Measurements from ENCODE around the gene CDYL2. TPM values are rescaled to one million over a fixed set of nuclear protein-coding genes. Genes with fewer than 3 reads are reported as not detected.
A peak's percentile ranks its signal among the peaks of the same experiment; 100 is the strongest.

CDYL2 gene
- total RNA-seq (1 to 10 TPM; 1.8 to 8.6 (median 3.6) TPM), polyA plus RNA-seq (1 to 10 TPM in 1 of 2 donors, under 1 TPM in 1; 0.80 to 1.4 TPM)
- long read RNA-seq, donor 1, full-length matches to known transcripts: 1 of 1 reads
- long read RNA-seq, donor 1, partial matches to known transcripts: 0 of 1 reads
- long read RNA-seq, donor 1, other reads (novel, unspliced or antisense): 0 of 1 reads
- long read RNA-seq, donor 2, full-length matches to known transcripts: 2 of 5 reads
- long read RNA-seq, donor 2, partial matches to known transcripts: 0 of 5 reads
- long read RNA-seq, donor 2, other reads (novel, unspliced or antisense): 3 of 5 reads
- long read RNA-seq, donor 3, full-length matches to known transcripts: 1 of 2 reads
- long read RNA-seq, donor 3, partial matches to known transcripts: 0 of 2 reads
- long read RNA-seq, donor 3, other reads (novel, unspliced or antisense): 1 of 2 reads

GRCh38 chr16:80804526-80805383 is at the start of gene CDYL2:
Gene CDYL2, minus strand, starts transcription at chr16:80804598. Its CDS starts 425 bp downstream, at chr16:80804173.
- peaks cover 0 to 31% (median 0%) of the 10 kb centered on the region in 12 donors for H3K4me1 ChIP-seq
- peaks cover 0 to 3% (median 0%) of the 10 kb centered on the region in 9 donors for H3K27me3 ChIP-seq
- H3K4me3 ChIP-seq: peak within 1 kb of the TSS; percentile 34 to 82 (median 64)
- TF ChIP-seq POLR2A (IDR thresholded peaks at IDR 0.05): no peak
- no peak for TF ChIP-seq CTCF (IDR thresholded peaks at IDR 0.05)
- WGBS, 4 donors: 6 to 44% (median 8%) methylated on average over 8 to 63 of the region's 63 CpGs
- ATAC-seq (peak in 3 of 4 donors; percentile 47 to 87 (median 85)), DNase-seq (peak; percentile 39 to 80 (median 44))
- H3K27ac ChIP-seq: peak within 1 kb of the TSS in 2 of 12 donors; percentile 36 to 60
- H3K9me3 ChIP-seq: peaks cover 0 to 3% (median 0%) of the 10 kb centered on the region in 12 donors
- intact Hi-C loops (cut with DNase I): loop anchor here in 4 of 10 donors (5.0 to 10.0 kb wide), 2 partner anchors 260 to 262 kb away; partner anchors contain the start of gene DYNLRB2 (in 4 of the 4)
- no peaks in the 10 kb centered on the region for H3K36me3 ChIP-seq

- H3K4me3 ChIP-seq: no peak overlapping the region
- no peak overlapping the region for H3K27ac ChIP-seq
- H3K36me3 ChIP-seq: no peaks in the 10 kb centered on the region
- no peaks in the 10 kb centered on the region for H3K27me3 ChIP-seq
- peak in 6 of 12 donors; percentile 13 to 36 (median 21) for TF ChIP-seq CTCF (IDR thresholded peaks at IDR 0.05)
- TF ChIP-seq POLR2A (IDR thresholded peaks at IDR 0.05): no peak
- H3K9me3 ChIP-seq: no peaks in the 10 kb centered on the region
- 85 to 90% (median 88%) methylated on average over 5 of the region's 5 CpGs for WGBS, 4 donors
- H3K4me1 ChIP-seq: no peaks in the 10 kb centered on the region
- DNase-seq: no peak
- intact Hi-C loops (cut with DNase I): loop anchor here in 1 of 10 donors (5.0 kb wide), 1 partner anchor 50 kb away; no protein-coding TSS in a partner anchor
- no peak for ATAC-seq
Observed at GRCh38 chr16:80852261-80852872, 48.0 kb upstream of the CDYL2 start.

GRCh38 chr16:80851831-80852230 is 47.4 kb upstream of the CDYL2 start:
- Histone ChIP-seq H3K9me3 (no peaks in the 10 kb centered on the region), H3K4me3 (no peak overlapping the region), H3K4me1 (no peaks in the 10 kb centered on the region), H3K27me3 (no peaks in the 10 kb centered on the region), H3K36me3 (no peaks in the 10 kb centered on the region), H3K27ac (no peak overlapping the region)
- DNase-seq (no peak), ATAC-seq (no peak)
- intact Hi-C loops (cut with DNase I): loop anchor here in 1 of 10 donors (5.0 kb wide), 1 partner anchor 50 kb away; no protein-coding TSS in a partner anchor
- 64 to 69% (median 66%) methylated on average over 6 of the region's 6 CpGs for WGBS, 4 donors
- TF ChIP-seq CTCF (IDR thresholded peaks at IDR 0.05) (no peak), POLR2A (IDR thresholded peaks at IDR 0.05) (no peak)
